Tibial artery (tissue), 4 donors: ENCODE data around the gene RNF167.

Experiments used
- DNase-seq, 2 donors: peaks; one replicate each; pipeline ENCODE4 v3.0.0-alpha.2; 2019
- H3K27ac ChIP-seq, 2 donors: fragments of 200-600 bp; sonication (generic) in 1 of 2; 1 replicate in 1 of 2; 2 replicates in 1 of 2; pipeline ENCODE4 v1.5.1; 2018 to 2019; ENCODE audit warnings: mild to moderate bottlenecking in 1 of 2
- H3K27me3 ChIP-seq, 2 donors: fragments of 200-600 bp; sonication (generic) in 1 of 2; one replicate each; pipeline versions ENCODE4 v1.5.1 to v1.6.0; 2016 to 2019
- H3K36me3 ChIP-seq, 3 donors: fragments of 200-600 bp; sonication (generic) in 2 of 3; one replicate each; pipeline ENCODE4 v1.5.1; 2016 to 2019; ENCODE audit warnings: mild to moderate bottlenecking in 2 of 3
- H3K4me1 ChIP-seq, 4 donors: fragments of 200-600 bp; sonication (generic) in 2 of 4; 1 replicate in 3 of 4; 2 replicates in 1 of 4; pipeline ENCODE4 v1.5.1; 2016 to 2019
- H3K4me3 ChIP-seq, 2 donors: fragments of 200-600 bp; sonication (generic) in 1 of 2; 1 replicate in 1 of 2; 2 replicates in 1 of 2; pipeline ENCODE4 v1.5.1; 2018 to 2019; ENCODE audit warnings: mild to moderate bottlenecking in 2 of 2
- H3K9me3 ChIP-seq, 3 donors: fragments of 200-600 bp; sonication (generic) in 1 of 3; one replicate each; pipeline ENCODE4 v1.5.1; 2016 to 2019
- intact Hi-C: fragments of 100-400 bp; cut with DNase I; formaldehyde crosslinking; loops from one replicate; pipeline ENCODE4 v1.15.0; 2023; ENCODE audit warnings: low total_unique reads
- TF ChIP-seq, protein P1 (sequence below), 2 experiments: fragments of 200-600 bp in 1 of 2; fragments of 450-650 bp in 1 of 2; IDR thresholded peaks; one replicate each; pipeline ENCODE4 v1.5.1; 2017 to 2019; ENCODE audit warnings: antibody characterized with exemption in 2 of 2, mild to moderate bottlenecking in 1 of 2, moderate library complexity in 1 of 2

RNF167 gene

DNA sequence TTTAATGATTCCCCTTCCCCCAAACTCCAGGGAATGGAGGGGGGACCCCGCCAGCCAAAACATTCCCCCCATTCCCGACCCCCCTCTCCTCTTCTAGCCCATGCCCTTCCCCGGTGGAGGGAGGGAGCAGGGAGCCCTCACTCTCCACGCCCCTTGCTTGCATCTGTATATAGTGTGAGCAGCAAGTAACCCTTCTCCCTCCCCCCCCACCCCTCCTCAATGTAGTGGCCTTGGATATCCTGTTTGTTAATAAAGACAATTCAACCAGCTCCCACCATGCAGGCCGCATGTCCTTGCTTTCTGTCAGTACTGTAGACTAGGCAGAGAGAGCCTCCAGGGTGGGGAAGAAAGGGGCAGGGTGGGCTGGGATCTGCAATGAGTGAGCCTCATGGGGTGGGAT lies 42.3 kb upstream of the RNF167 start:
- H3K36me3 ChIP-seq = peaks cover 40 to 50% (median 45%) of the 10 kb centered on the region in 3 donors
- no peaks in the 10 kb centered on the region for H3K9me3 ChIP-seq
- no peak for DNase-seq
- peaks cover 0 to 33% of the 10 kb centered on the region in 2 donors for H3K27me3 ChIP-seq
- H3K27ac ChIP-seq = no peak overlapping the region
- intact Hi-C loops = no loop called here
- TF ChIP-seq, protein P1, sequence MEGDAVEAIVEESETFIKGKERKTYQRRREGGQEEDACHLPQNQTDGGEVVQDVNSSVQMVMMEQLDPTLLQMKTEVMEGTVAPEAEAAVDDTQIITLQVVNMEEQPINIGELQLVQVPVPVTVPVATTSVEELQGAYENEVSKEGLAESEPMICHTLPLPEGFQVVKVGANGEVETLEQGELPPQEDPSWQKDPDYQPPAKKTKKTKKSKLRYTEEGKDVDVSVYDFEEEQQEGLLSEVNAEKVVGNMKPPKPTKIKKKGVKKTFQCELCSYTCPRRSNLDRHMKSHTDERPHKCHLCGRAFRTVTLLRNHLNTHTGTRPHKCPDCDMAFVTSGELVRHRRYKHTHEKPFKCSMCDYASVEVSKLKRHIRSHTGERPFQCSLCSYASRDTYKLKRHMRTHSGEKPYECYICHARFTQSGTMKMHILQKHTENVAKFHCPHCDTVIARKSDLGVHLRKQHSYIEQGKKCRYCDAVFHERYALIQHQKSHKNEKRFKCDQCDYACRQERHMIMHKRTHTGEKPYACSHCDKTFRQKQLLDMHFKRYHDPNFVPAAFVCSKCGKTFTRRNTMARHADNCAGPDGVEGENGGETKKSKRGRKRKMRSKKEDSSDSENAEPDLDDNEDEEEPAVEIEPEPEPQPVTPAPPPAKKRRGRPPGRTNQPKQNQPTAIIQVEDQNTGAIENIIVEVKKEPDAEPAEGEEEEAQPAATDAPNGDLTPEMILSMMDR (IDR thresholded peaks at IDR 0.05) = no peak
- H3K4me1 ChIP-seq = peaks cover 0 to 35% (median 19%) of the 10 kb centered on the region in 4 donors
- no peak overlapping the region for H3K4me3 ChIP-seq

DNA sequence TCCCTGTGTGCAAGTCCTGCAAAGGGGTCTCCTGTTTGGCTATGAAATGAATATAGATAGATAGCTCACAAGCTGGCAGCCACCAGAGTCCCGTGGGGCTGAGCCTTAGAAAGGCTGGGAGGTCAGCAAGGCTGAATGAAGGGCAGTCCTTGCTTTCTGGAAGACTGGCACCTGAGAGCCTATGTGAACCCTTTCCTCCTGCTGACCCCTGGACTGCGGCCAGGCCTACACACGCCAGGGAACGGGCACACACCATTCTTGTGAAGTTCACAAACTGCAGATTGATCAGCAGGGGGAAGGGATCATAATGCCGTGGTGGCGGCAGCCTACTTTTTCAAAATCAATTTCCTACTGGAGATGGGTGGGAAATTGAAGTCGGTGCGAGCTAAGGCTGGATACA lies 41.7 kb upstream of the RNF167 start:
- Histone ChIP-seq H3K27ac (no peak overlapping the region), H3K4me3 (no peak overlapping the region), H3K27me3 (peaks cover 0 to 33% of the 10 kb centered on the region in 2 donors), H3K36me3 (peaks cover 34 to 44% (median 40%) of the 10 kb centered on the region in 3 donors), H3K4me1 (peaks cover 0 to 41% (median 20%) of the 10 kb centered on the region in 4 donors), H3K9me3 (no peaks in the 10 kb centered on the region)
- intact Hi-C loops = no loop called here
- DNase-seq = no peak
- TF ChIP-seq, protein P1 (IDR thresholded peaks at IDR 0.05) = no peak

DNA sequence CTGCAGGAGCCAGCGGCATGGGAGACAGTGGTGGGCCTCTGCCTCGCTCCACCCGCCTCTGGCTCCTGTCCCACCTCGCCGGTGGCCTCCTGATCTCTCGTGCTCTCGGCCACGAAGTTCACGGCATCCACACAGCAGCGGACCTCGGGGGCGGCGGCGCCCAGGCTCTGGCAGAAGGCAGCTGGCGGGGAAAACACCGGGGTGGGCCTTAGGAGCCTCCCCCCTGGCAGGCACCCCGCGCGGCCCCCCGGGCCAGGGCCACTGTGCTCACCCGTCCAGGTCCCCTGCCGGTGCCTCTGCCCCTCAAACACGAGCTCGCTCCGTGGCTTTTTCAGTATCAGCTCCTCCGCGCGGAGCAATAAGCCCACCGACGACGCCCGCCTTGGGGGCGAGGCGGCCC lies 41.1 kb upstream of the RNF167 start:
- H3K36me3 ChIP-seq = peaks cover 30 to 38% (median 34%) of the 10 kb centered on the region in 3 donors
- H3K27me3 ChIP-seq = peaks cover 0 to 36% of the 10 kb centered on the region in 2 donors
- no peaks in the 10 kb centered on the region for H3K9me3 ChIP-seq
- peak overlapping the region; percentile 49 to 59 for H3K4me3 ChIP-seq
- intact Hi-C loops = no loop called here
- H3K4me1 ChIP-seq = peaks cover 0 to 45% (median 20%) of the 10 kb centered on the region in 4 donors
- TF ChIP-seq, protein P1 (IDR thresholded peaks at IDR 0.05) = no peak
- no peak for DNase-seq
- H3K27ac ChIP-seq = peak overlapping the region in 1 of 2 donors; percentile 33

DNA sequence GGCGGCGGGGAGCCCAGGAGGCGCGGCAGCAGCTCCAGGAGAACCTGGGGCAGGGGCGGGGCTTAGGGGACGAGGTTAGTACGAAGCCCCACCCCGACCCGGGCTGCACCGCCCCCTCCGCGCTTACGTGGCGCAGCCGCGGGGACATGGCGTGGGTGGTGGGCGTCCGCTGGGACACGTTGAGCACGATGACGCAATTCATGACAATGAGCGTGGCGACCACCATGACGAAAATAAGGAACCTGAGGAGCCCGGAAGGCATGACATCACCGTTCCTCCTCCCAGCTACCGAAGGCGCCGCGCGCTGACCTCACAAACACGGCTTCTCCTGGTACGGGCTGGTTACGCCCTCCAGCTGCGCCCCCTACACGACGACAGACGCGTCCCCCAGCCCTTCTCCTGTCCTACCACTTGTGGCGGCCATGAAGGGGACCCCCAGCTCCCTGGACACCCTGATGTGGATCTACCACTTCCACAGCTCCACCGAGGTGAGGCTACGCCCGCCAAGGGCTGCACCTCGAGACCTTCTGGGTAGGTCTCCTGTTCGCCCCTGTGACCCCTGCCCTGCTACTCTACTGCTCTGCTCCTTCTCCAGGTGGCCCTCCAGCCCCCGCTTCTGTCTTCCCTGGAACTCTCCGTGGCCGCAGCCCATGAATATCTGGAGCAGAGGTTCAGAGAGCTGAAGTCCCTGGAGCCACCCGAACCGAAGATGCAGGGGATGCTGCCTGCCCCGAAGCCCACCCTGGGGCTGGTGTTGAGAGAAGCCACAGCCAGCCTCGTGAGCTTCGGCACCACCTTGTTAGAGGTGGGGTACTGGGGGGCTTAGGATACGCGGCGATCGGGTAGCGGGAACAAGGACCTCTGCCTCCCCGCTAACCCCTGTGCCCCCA lies 40.5 kb upstream of the RNF167 start, which contains the start of gene C17orf107:
Gene C17orf107 (plus strand): TSS at position 196 of the 890 bp plus-strand sequence. CDS start 227 bp downstream, at position 423.
- intact Hi-C loops = no loop called here
- Histone ChIP-seq H3K27me3 (peaks cover 0 to 41% of the 10 kb centered on the region in 2 donors), H3K36me3 (peaks cover 23 to 32% (median 27%) of the 10 kb centered on the region in 3 donors), H3K4me3 (peak within 1 kb of the TSS; percentile 49 to 59), H3K27ac (peak within 1 kb of the TSS in 1 of 2 donors; percentile 33), H3K4me1 (peaks cover 0 to 45% (median 20%) of the 10 kb centered on the region in 4 donors), H3K9me3 (no peaks in the 10 kb centered on the region)
- TF ChIP-seq, protein P1 (IDR thresholded peaks at IDR 0.05) = no peak
- DNase-seq = peak; percentile 76 to 88

DNA sequence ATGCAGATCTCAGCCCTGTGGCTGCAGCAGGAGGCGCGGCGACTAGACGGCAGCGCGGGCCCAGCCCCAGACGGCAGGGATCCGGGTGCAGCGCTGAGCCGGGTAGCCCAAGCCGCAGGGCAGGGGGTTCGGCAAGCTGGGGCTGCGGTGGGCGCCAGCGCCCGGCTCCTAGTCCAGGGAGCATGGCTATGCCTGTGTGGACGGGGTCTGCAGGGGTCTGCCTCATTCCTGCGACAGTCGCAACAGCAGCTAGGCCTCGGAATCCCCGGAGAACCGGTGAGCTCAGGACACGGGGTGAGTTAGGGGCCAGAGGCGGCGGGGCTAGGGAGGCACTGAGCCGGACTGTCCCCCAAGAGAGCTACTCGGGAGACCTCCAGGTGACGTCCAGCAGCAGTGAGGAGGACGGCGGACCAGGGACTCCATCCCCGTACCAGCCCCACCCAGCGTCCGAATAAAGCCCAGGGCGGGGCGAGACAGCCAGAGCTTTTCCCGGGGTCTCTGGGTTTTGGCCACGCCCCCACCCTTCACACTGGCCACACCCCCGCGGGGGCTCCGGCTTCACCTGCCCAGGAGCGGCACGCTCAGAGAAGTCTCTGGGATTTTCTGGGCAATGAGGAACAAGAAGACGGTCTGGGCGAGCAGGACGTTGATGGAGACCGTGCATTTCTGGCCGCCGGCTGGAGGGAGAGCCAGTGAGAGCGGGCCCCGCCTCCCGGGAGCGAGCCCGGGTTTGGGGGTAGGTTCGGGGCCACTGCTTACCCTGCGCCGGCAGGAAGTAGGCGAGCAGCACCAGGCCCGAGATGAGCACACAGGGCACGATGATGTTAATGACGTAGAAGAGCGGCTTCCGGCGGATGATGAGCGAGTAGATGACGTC lies 39.6 kb upstream of the RNF167 start:
- H3K27me3 ChIP-seq = peaks cover 0 to 41% of the 10 kb centered on the region in 2 donors
- H3K4me3 ChIP-seq = peak overlapping the region; percentile 49 to 59

More for the DNA sequence above, 39.6 kb upstream of the RNF167 start:
- intact Hi-C loops = no loop called here
- H3K9me3 ChIP-seq = no peaks in the 10 kb centered on the region
- H3K36me3 ChIP-seq = peaks cover 14 to 23% (median 19%) of the 10 kb centered on the region in 3 donors
- peak overlapping the region in 1 of 2 donors; percentile 33 for H3K27ac ChIP-seq
- H3K4me1 ChIP-seq = peaks cover 0 to 45% (median 20%) of the 10 kb centered on the region in 4 donors
- no peak for DNase-seq
- TF ChIP-seq, protein P1 (IDR thresholded peaks at IDR 0.05) = no peak
